T-helper 2 cell treated with Interferon-gamma antibody and Interleukin-4, amounts not matched to agents 100 ng/mL and 5 ng/mL, for 36 hours (primary cell): Measurements from ENCODE around the gene SYTL1. TPM values are rescaled to one million over a fixed set of nuclear protein-coding genes. Genes with fewer than 3 reads are reported as not detected.

Experiments
- intact Hi-C: fragments of 100-400 bp; cut with micrococcal nuclease; formaldehyde crosslinking; loops from one replicate; pipeline ENCODE4 v1.15.1; 2023
- total RNA-seq: library from RNA; stranded (reverse); gene quantifications from 2 replicates; pipeline ENCODE4 v1.2.3, GENCODE V29; 2022

SYTL1 gene
- total RNA-seq, 1 donor from 2014 or later, result 83.6 TPM

GRCh38 chr1:27361044-27361402 lies 19.2 kb downstream of the SYTL1 start:
- intact Hi-C loops, result no loop called here

GRCh38 chr1:27361553-27361952 lies 19.7 kb downstream of the SYTL1 start:
- intact Hi-C loops, result no loop called here

GRCh38 chr1:27363766-27364695 lies 22.2 kb downstream of the SYTL1 start:
- intact Hi-C loops, result no loop called here

- intact Hi-C loops, result loop anchor here (1.0 kb wide), 3 partner anchors 8 to 43 kb away; partner anchors contain the start of genes GPR3 and TMEM222
These were observed 23.0 kb downstream of the SYTL1 start for GRCh38 chr1:27364696-27365371.

- intact Hi-C loops, result loop anchor here (1.0 kb wide), 3 partner anchors 8 to 43 kb away; partner anchors contain the start of genes GPR3 and TMEM222
These were observed 23.7 kb downstream of the SYTL1 start for GRCh38 chr1:27365372-27366112.

GRCh38 chr1:27366113-27366410 lies 24.2 kb downstream of the SYTL1 start:
- intact Hi-C loops, result no loop called here

- intact Hi-C loops, result no loop called here
These were observed 24.8 kb downstream of the SYTL1 start, which contains the start of gene MAP3K6 for GRCh38 chr1:27366411-27367159. MAP3K6 (minus strand) TSS chr1:27366961; CDS start chr1:27366597, 364 bp downstream.

- intact Hi-C loops, result no loop called here
These were observed 25.4 kb downstream of the SYTL1 start for GRCh38 chr1:27367160-27367650.

GRCh38 chr1:27368869-27369582 lies 27.2 kb downstream of the SYTL1 start:
- intact Hi-C loops, result no loop called here

GRCh38 chr1:27372022-27372807 lies 30.4 kb downstream of the SYTL1 start:
- intact Hi-C loops, result no loop called here

- intact Hi-C loops, result no loop called here
These were observed 31.2 kb downstream of the SYTL1 start for GRCh38 chr1:27372808-27373690.

GRCh38 chr1:27374362-27375086 lies 32.7 kb downstream of the SYTL1 start, which contains the start of gene FCN3:
FCN3 (minus strand) TSS chr1:27374824; CDS start chr1:27374818, 6 bp downstream.
- intact Hi-C loops, result no loop called here

GRCh38 chr1:27377760-27378495 lies 36.1 kb downstream of the SYTL1 start:
- intact Hi-C loops, result no loop called here

GRCh38 chr1:27379564-27380122 lies 37.8 kb downstream of the SYTL1 start:
- intact Hi-C loops, result no loop called here

GRCh38 chr1:27380224-27380623 lies 38.4 kb downstream of the SYTL1 start:
- intact Hi-C loops, result no loop called here
